ENCODE measurements around the gene ACAA2. TPM values are rescaled to one million over a fixed set of nuclear protein-coding genes. Genes with fewer than 3 reads are reported as not detected.

Gene ACAA2, protein sequence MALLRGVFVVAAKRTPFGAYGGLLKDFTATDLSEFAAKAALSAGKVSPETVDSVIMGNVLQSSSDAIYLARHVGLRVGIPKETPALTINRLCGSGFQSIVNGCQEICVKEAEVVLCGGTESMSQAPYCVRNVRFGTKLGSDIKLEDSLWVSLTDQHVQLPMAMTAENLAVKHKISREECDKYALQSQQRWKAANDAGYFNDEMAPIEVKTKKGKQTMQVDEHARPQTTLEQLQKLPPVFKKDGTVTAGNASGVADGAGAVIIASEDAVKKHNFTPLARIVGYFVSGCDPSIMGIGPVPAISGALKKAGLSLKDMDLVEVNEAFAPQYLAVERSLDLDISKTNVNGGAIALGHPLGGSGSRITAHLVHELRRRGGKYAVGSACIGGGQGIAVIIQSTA
- total RNA-seq, result 10 to 100 TPM; 32.1 to 42.7 TPM
- long read RNA-seq, donor 1, transcript ACAA2-201 (10 exons, 3,350 nt), result major isoform, 21 of 28 reads
- long read RNA-seq, donor 1, partial matches to known transcripts, result 2 of 28 reads
- long read RNA-seq, donor 1, other reads (novel, unspliced or antisense), result 4 of 28 reads
- long read RNA-seq, donor 2, transcript ACAA2-201 (10 exons, 3,350 nt), result major isoform, 150 of 181 reads
- long read RNA-seq, donor 2, partial matches to known transcripts, result 6 of 181 reads
- long read RNA-seq, donor 2, other reads (novel, unspliced or antisense), result 21 of 181 reads

- peak; percentile 97 for DNase-seq (ENCODE audit: low spot score)
- intact Hi-C loops (cut with DNase I), result no loop called here
These were observed at the start of gene ACAA2 for GRCh38 chr18:49813319-49814146. TSS of gene ACAA2 (minus strand) at chr18:49813533. CDS start at chr18:49813484, 49 bp downstream.

DNA sequence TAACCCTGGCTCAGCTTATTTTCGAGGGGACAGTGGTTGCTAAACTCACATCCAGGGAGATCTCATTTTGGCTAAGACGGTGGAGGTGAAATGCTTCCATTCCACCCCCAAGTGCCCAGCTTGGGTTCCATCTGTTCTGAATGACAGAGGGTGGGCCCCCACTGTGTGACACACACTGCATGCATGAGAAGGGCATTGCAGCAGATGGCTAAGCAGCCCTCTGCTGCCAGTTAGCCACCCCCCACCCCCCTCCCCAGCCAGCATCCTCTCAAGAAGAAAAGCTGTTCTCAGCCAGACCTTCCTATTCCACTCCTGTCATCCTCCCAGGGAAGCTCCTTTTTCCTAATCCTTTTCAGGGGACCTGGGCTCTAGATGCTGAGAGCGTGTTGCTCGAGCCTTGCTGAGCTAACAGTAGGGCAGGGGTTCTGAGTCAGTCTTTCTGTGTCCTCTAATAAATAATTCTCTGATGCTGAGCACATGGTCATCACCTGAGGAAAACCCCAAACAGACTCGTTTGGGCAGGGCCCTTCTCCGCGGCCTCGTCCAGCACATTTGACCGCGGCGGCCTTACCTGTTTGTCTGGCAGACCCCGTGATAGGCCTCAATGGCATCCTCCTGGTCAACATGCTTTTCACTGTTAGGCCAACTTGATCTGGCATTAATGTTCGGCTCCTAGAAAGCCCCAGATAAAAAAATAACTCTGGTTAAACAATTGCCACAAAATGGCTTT, 49.5 kb upstream of the ACAA2 start:
- intact Hi-C loops (cut with DNase I), result loop anchor here in 1 of 2 donors (10.0 kb wide), 1 partner anchor 298 kb away; the partner anchor contains the start of gene LIPG
- DNase-seq (ENCODE audit: low spot score), result no peak

DNA sequence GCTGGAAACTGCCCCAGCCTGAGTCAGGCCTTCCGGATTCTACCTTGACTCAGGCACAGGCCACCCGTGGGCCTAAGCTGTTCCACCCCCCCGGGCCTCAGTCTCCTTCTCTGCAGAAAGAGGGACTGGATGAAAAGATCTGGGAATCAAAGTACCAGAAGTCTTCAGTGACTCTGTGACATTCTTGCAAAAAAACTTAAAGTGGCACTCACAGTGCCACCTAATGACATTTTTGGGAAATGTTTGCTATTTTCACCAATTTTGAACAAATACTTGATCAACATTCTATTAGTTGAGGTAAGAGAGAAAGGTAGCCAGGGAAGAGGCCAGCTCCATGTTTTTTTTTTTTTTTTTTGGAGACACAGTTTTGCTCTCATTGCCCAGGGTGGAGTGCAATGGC, 48.3 kb upstream of the ACAA2 start:
- no peak for DNase-seq (ENCODE audit: low spot score)
- intact Hi-C loops (cut with DNase I), result loop anchor here in 1 of 2 donors (10.0 kb wide), 1 partner anchor 297 kb away; the partner anchor contains the start of gene LIPG

GRCh38 chr18:49859725-49860124, 46.4 kb upstream of the ACAA2 start:
- intact Hi-C loops (cut with DNase I), result loop anchor here (2.0 to 10.0 kb wide), 3 partner anchors 295 to 349 kb away; partner anchors contain the start of gene LIPG (in 2 of the 2)
- DNase-seq (ENCODE audit: low spot score), result no peak

DNA sequence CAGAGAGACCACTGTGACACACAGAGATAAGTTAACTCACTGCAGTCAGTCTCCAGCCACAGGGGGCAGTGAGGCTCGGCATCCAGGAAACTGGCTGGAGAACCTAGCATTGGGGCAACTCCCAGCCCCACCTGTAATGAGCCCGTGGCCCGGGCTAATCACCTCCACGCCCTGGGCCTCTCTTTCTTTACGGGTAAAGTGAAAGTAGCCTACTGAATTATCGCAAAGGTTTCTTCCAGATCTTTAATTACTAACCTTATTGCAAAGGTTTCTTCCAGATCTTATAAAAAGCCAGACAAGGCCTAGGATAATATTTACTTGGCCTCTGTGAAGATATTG, 45.7 kb upstream of the ACAA2 start:
- intact Hi-C loops (cut with DNase I), result loop anchor here in 1 of 2 donors (2.0 to 5.0 kb wide), 2 partner anchors 297 to 348 kb away; partner anchors contain the start of gene LIPG
- DNase-seq (ENCODE audit: low spot score), result no peak

DNA sequence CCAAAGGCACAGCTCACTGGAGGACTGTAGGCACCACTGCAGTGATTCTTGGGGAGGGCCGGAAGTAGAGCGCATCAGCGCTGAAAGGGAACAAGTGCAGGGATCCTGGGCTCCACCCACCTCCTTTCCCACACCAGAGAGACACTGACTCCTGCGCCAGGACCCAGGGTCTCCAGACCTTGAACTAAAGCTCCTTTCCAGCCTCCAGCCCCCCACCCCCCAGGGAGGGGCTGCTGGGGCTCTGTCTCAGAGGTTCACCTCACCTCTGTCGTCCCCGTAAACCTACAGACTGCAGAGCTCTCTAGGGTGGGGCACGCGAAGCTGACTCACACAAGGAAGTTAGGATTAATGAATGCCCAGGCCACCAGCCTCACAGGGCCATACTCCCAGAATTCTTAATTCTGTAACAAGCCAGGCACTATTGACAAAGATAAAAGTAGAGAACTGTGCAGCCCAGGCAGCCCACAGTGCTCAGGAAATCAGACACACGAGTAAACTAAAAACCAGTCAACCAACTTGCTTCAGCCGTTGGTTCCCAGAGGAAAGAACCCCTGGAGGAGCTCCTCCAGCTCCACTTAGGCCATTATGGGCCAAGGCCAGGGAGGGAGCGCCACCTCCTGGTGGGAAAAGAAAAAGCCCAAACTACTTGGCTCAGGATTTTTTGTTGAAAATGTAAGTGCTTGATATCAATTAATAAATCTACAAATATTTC, 45.1 kb upstream of the ACAA2 start:
- intact Hi-C loops (cut with DNase I), result loop anchor here in 1 of 2 donors (2.0 to 5.0 kb wide), 2 partner anchors 296 to 348 kb away; partner anchors contain the start of gene LIPG
- peak; percentile 85 for DNase-seq (ENCODE audit: low spot score)

DNA sequence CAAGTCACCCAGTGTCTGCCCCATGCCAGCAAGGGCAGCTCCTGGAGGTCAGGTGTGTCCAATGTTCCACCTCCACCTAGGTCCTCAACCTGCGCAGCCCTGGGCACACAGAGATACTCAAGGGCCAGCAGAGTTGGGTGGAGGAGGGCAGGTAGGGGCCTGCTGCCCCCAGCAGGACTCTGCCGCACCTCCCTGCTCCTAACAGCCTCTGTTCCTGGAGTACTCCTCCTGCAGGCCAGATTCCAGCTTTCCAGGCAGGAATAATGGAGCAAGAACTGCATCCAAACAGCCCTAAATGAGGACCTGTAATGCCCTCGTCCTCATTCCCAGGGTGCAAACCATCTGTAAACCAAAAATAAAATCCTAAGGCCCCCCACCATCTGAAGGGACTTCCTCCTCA, 44.4 kb upstream of the ACAA2 start:
- no peak for DNase-seq (ENCODE audit: low spot score)
- intact Hi-C loops (cut with DNase I), result loop anchor here in 1 of 2 donors (2.0 to 5.0 kb wide), 2 partner anchors 295 to 347 kb away; partner anchors contain the start of gene LIPG

- DNase-seq (ENCODE audit: low spot score), result no peak
- intact Hi-C loops (cut with DNase I), result loop anchor here in 1 of 2 donors (5.0 kb wide), 1 partner anchor 294 kb away; the partner anchor contains the start of gene LIPG
These were observed 43.2 kb upstream of the ACAA2 start for GRCh38 chr18:49856496-49856895.

- no peak for DNase-seq (ENCODE audit: low spot score)
- intact Hi-C loops (cut with DNase I), result loop anchor here in 1 of 2 donors (5.0 kb wide), 1 partner anchor 294 kb away; the partner anchor contains the start of gene LIPG
These were observed 42.5 kb upstream of the ACAA2 start for GRCh38 chr18:49855711-49856415.

DNA sequence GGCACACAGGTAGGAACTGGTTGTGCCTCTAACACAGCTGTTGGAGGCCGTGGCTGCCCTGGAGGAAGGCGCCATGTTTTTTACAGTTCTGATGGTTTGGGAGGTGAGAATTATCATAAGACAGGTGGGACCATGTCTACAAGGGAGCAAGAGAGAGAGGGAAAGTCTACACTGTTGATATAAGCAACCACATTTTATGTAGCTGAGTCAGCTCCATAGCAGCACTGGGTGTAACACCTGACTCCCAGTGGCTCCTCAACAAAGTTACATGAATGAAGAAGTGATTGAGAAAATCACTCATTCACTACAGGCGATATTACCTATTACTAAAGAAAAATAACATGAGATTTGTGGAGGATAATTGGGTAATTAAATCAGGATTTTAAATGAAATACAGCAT, 41.3 kb upstream of the ACAA2 start:
- intact Hi-C loops (cut with DNase I), result loop anchor here (5.0 kb wide), 3 partner anchors 77 to 342 kb away; partner anchors contain the start of gene LIPG (in 1 of the 2)
- no peak for DNase-seq (ENCODE audit: low spot score)

- no peak for DNase-seq (ENCODE audit: low spot score)
- intact Hi-C loops (cut with DNase I), result loop anchor here in 1 of 2 donors (5.0 kb wide), 2 partner anchors 76 to 341 kb away; no protein-coding TSS in a partner anchor
These were observed 40.1 kb upstream of the ACAA2 start for GRCh38 chr18:49853436-49853835.

DNA sequence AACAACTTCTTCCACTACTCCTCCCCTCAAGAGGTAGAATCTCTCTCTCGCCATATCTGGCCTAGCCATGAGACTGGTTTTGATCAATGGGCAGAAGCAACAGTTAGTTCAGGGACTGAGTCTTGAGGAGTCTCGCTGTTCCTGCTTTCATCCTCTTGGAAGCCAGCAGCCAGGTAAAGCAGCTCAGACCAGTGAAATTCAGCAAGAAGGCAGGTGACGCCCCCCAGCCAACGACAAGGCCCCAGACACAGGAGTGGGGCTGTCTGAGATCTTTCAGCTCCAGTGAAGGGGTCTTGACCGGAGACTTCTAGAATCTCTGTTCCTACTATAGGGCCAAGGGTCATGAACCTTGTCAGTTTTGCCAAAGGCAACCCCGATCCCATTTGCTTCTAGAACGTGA, 39.7 kb upstream of the ACAA2 start:
- no peak for DNase-seq (ENCODE audit: low spot score)
- intact Hi-C loops (cut with DNase I), result loop anchor here in 1 of 2 donors (5.0 kb wide), 2 partner anchors 76 to 341 kb away; no protein-coding TSS in a partner anchor

DNA sequence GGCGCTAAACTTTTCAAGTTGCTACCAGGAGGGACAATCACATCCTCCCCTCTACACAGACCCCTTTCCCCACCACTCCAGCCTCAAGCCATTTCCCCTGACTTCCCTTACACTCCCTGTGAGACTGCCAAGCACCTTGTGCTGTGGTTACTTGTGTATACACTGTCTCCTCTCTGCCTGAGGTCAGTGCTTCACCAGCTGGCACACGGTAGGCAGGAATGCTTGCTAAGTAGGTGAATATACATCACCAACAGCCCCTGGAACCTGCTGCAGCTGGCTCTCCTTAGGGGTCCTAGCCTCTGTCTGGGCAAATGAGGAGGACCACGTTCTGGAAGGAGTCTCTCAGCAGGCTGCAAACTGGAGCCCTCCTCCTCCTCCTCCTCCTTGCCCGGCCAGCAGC, 38.3 kb upstream of the ACAA2 start:
- peak; percentile 62 for DNase-seq (ENCODE audit: low spot score)
- intact Hi-C loops (cut with DNase I), result loop anchor here in 1 of 2 donors (5.0 kb wide), 2 partner anchors 74 to 339 kb away; no protein-coding TSS in a partner anchor

- DNase-seq (ENCODE audit: low spot score), result no peak
- intact Hi-C loops (cut with DNase I), result loop anchor here in 1 of 2 donors (5.0 kb wide), 2 partner anchors 73 to 338 kb away; no protein-coding TSS in a partner anchor
These were observed 37.3 kb upstream of the ACAA2 start for GRCh38 chr18:49850636-49851035.

GRCh38 chr18:49849331-49850217, 36.2 kb upstream of the ACAA2 start:
- intact Hi-C loops (cut with DNase I), result loop anchor here in 1 of 2 donors (5.0 kb wide), 2 partner anchors 72 to 337 kb away; no protein-coding TSS in a partner anchor
- peak; percentile 83 for DNase-seq (ENCODE audit: low spot score)

DNA sequence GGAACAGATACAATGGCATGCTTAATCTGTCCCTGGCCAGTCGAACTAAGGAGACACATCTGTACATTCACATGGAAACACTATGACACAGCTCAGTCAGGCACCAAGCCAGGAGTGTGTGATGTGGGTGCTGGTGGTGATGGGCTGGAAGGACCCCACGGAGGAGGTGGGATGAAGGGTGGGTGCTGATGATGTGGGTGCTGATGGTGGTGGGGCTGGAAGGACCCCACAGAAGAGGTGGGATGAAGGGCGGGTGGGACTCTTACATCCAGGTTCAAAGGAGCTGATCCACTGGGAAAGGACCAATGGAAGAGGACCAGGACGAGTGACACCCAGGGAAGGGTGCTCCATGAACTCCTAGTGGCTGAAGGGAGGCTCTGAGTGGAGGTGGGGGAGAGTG, 34.8 kb upstream of the ACAA2 start:
- intact Hi-C loops (cut with DNase I), result no loop called here
- no peak for DNase-seq (ENCODE audit: low spot score)
